K562 (cell line): ENCODE data around the gene IRF1. TPM values are rescaled to one million over a fixed set of nuclear protein-coding genes. Genes with fewer than 3 reads are reported as not detected.

ENCODE experiments used
- SRSF1 ChIP-seq: fragments of 200-400 bp; formaldehyde crosslinking; IDR thresholded peaks from 2 replicates; pipeline ENCODE4 v1.6.1; 2017; ENCODE audit warnings: mild to moderate bottlenecking, low read depth, low read length, moderate library complexity
- polyA plus RNA-seq, 8 experiments: library from polyadenylated mRNA; depleted of rRNA in 4 of 8; stranded (reverse) in 5 of 8; unstranded in 3 of 8; fragments of >200 nt; fragmentation: Nextera tagmentation in 2 of 8; fragmentation: Illumina TruSeq in 1 of 8; extraction: Ambion mirVana in 2 of 8; extraction: Trizol in 1 of 8; gene quantifications; 2 replicates each; pipeline versions ENCODE4 v1.2.1 to v1.2.3, GENCODE V29; 2011 to 2014; ENCODE audit warnings: inconsistent platforms in 1 of 8, missing spikeins in 1 of 8
- total RNA-seq, 7 experiments: library from RNA; depleted of rRNA in 6 of 7; stranded (reverse); fragments of >200 nt in 6 of 7; fragmentation: Illumina TruSeq in 2 of 7; extraction: Trizol in 2 of 7; gene quantifications; 2 replicates each; pipeline versions ENCODE4 v1.2.1 to v1.2.3, GENCODE V29; 2011 to 2021; ENCODE audit warnings: low replicate concordance in 1 of 7
- TF ChIP-seq, protein P1 (sequence below): IDR thresholded peaks from 2 replicates; pipeline ENCODE4 v1.6.1; 2011; ENCODE audit warnings: borderline replicate concordance, low read depth, mild to moderate bottlenecking, moderate library complexity, low read length; ENCODE audit not compliant: insufficient read depth, poor library complexity, severe bottlenecking
- TF ChIP-seq, protein P2 (sequence below): sonication (generic); formaldehyde crosslinking; IDR thresholded peaks from 2 replicates; pipeline ENCODE4 v1.8.1; 2023; ENCODE audit warnings: mild to moderate bottlenecking, missing genetic modification reagents
- TF ChIP-seq, protein P3 (sequence below): fragments of 450-650 bp; IDR thresholded peaks from 2 replicates; pipeline ENCODE4 v1.6.1; 2014; ENCODE audit warnings: low read depth, mild to moderate bottlenecking, moderate library complexity, borderline replicate concordance

The IRF1 gene
- total and polyA plus RNA-seq, 9 of the 15 experiments (the other 6 are each of a cell fraction or from before 2014, with no cell fraction given): 1.1 to 12.3 (median 5.9) TPM

DNA sequence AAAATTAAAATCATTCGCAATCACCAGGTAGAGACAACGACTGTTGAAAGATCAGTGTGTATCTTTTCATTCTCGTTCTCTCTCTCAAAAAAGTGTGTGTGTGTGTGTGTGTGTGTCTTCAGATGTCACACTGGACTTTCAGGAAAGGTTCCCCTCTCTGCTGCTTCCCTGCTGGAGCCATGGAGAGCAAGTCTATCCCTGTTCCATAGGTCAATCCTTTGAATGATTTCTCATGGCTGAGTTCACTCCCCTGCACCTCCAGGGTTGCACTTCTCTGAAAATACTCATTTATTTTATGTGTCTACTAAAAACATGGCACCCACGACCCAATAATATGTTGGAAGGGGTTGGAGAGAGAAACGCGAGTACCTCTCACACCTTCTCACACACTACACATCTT lies 28.2 kb downstream of the IRF1 start (continued):
- TF ChIP-seq, protein P1, sequence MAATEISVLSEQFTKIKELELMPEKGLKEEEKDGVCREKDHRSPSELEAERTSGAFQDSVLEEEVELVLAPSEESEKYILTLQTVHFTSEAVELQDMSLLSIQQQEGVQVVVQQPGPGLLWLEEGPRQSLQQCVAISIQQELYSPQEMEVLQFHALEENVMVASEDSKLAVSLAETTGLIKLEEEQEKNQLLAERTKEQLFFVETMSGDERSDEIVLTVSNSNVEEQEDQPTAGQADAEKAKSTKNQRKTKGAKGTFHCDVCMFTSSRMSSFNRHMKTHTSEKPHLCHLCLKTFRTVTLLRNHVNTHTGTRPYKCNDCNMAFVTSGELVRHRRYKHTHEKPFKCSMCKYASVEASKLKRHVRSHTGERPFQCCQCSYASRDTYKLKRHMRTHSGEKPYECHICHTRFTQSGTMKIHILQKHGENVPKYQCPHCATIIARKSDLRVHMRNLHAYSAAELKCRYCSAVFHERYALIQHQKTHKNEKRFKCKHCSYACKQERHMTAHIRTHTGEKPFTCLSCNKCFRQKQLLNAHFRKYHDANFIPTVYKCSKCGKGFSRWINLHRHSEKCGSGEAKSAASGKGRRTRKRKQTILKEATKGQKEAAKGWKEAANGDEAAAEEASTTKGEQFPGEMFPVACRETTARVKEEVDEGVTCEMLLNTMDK: no peak
- no peak for TF ChIP-seq SRSF1
- TF ChIP-seq, protein P2, sequence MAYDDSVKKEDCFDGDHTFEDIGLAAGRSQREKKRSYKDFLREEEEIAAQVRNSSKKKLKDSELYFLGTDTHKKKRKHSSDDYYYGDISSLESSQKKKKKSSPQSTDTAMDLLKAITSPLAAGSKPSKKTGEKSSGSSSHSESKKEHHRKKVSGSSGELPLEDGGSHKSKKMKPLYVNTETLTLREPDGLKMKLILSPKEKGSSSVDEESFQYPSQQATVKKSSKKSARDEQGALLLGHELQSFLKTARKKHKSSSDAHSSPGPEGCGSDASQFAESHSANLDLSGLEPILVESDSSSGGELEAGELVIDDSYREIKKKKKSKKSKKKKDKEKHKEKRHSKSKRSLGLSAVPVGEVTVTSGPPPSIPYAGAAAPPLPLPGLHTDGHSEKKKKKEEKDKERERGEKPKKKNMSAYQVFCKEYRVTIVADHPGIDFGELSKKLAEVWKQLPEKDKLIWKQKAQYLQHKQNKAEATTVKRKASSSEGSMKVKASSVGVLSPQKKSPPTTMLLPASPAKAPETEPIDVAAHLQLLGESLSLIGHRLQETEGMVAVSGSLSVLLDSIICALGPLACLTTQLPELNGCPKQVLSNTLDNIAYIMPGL (CRISPR knock-in tag): no peak
- TF ChIP-seq, protein P3, sequence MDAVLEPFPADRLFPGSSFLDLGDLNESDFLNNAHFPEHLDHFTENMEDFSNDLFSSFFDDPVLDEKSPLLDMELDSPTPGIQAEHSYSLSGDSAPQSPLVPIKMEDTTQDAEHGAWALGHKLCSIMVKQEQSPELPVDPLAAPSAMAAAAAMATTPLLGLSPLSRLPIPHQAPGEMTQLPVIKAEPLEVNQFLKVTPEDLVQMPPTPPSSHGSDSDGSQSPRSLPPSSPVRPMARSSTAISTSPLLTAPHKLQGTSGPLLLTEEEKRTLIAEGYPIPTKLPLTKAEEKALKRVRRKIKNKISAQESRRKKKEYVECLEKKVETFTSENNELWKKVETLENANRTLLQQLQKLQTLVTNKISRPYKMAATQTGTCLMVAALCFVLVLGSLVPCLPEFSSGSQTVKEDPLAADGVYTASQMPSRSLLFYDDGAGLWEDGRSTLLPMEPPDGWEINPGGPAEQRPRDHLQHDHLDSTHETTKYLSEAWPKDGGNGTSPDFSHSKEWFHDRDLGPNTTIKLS: no peak
